Measurements from ENCODE around the gene S1PR4.

GRCh38 chr19:3161453-3161852 lies 17.1 kb upstream of the S1PR4 start:
- TF ChIP-seq NR3C1 (CRISPR knock-in tag; conservative IDR thresholded peaks at IDR 0.05; ENCODE audit: low read depth), result no peak
- TF ChIP-seq OVOL2 (CRISPR knock-in tag; IDR thresholded peaks at IDR 0.05; ENCODE audit: borderline replicate concordance), result no peak
- no peak for TF ChIP-seq USF1 (CRISPR knock-in tag; IDR thresholded peaks at IDR 0.05)
- no peak for TF ChIP-seq NR1H2 (CRISPR knock-in tag; IDR thresholded peaks at IDR 0.05)
